PC-9 (cell line): ENCODE results near the gene KLK13. TPM values are rescaled to one million over a fixed set of nuclear protein-coding genes. Genes with fewer than 3 reads are reported as not detected.

Experiments
- BruUV-seq: library from RNA; stranded (reverse); fragments of 400-500 nt; replicated peaks from 2 replicates; lab custom pipeline; 2021; lab: Mats Ljungman, UMichigan
- CTCF ChIA-PET: fragments of 300-600 bp; sonication (Branson Sonifier 250); formaldehyde crosslinking; loops from one replicate; lab custom pipeline; 2022; ENCODE audit warnings: antibody characterized with exemption; lab: Charles Lee
- POLR2A ChIA-PET: fragments of 300-600 bp; sonication (Branson Sonifier 250); formaldehyde crosslinking; loops from one replicate; lab custom pipeline; 2022; ENCODE audit warnings: antibody characterized with exemption; ENCODE audit not compliant: unreplicated experiment; lab: Charles Lee
- DNase-seq, 2 experiments: peaks; one replicate each; pipeline versions ENCODE4 v3.0.0 to v3.0.0-alpha.2; 2015 to 2022; ENCODE audit warnings: mixed read lengths in 1 of 2
- H2AFZ ChIP-seq: fragments of 200-600 bp; sonication (generic); 2 replicates; pipeline ENCODE4 v1.8.1; 2017; ENCODE audit warnings: antibody characterized with exemption
- H3F3A ChIP-seq: fragments of 200-600 bp; sonication (generic); 2 replicates; pipeline ENCODE4 v1.8.1; 2017; ENCODE audit warnings: antibody characterized with exemption, mild to moderate bottlenecking, low read depth; ENCODE audit not compliant: insufficient read depth
- H3K27ac ChIP-seq: fragments of 200-600 bp; sonication (generic); 2 replicates; pipeline ENCODE4 v1.6.1; 2016; ENCODE audit warnings: mixed run types
- H3K27me3 ChIP-seq: fragments of 200-600 bp; sonication (generic); 2 replicates; pipeline ENCODE4 v1.6.1; 2016; ENCODE audit warnings: low read depth, mixed run types; ENCODE audit not compliant: insufficient read depth
- H3K36me3 ChIP-seq: fragments of 200-600 bp; sonication (generic); 2 replicates; pipeline ENCODE4 v1.6.1; 2016; ENCODE audit warnings: low read depth, mixed run types
- H3K4me1 ChIP-seq: fragments of 200-600 bp; sonication (generic); replicated peaks from 2 replicates; pipeline ENCODE4 v1.6.1; 2016; ENCODE audit warnings: mixed run types; ENCODE audit not compliant: insufficient read depth
- H3K4me2 ChIP-seq: fragments of 200-600 bp; sonication (generic); 2 replicates; pipeline ENCODE4 v1.6.1; 2017; ENCODE audit warnings: mixed run types
- H3K4me3 ChIP-seq: fragments of 200-600 bp; sonication (generic); 2 replicates; pipeline ENCODE4 v1.6.1; 2016; ENCODE audit warnings: mixed run types
- H3K79me2 ChIP-seq: fragments of 200-600 bp; sonication (generic); 2 replicates; pipeline ENCODE4 v1.6.1; 2017; ENCODE audit warnings: low read depth, mixed run types
- H3K9me2 ChIP-seq: fragments of 200-600 bp; sonication (generic); 2 replicates; pipeline ENCODE4 v1.8.1; 2017; ENCODE audit warnings: mild to moderate bottlenecking; ENCODE audit not compliant: insufficient read depth
- H3K9me3 ChIP-seq: fragments of 200-600 bp; sonication (generic); 2 replicates; pipeline ENCODE4 v1.8.1; 2016; ENCODE audit warnings: low read depth; ENCODE audit not compliant: insufficient read depth
- H4K20me1 ChIP-seq: fragments of 200-600 bp; sonication (generic); 2 replicates; pipeline ENCODE4 v1.8.1; 2017; ENCODE audit not compliant: insufficient read depth
- CTCF ChIP-seq: fragments of 200-600 bp; sonication (generic); conservative IDR thresholded peaks from 2 replicates; pipeline ENCODE4 v1.6.1; 2017; ENCODE audit warnings: mixed run types, antibody characterized with exemption, mild to moderate bottlenecking, moderate library complexity
- EZH2 ChIP-seq: fragments of 200-600 bp; sonication (generic); IDR thresholded peaks from 2 replicates; pipeline ENCODE4 v1.8.0; 2017; ENCODE audit warnings: antibody characterized with exemption, low read depth
- intact Hi-C: fragments of 100-400 bp; cut with micrococcal nuclease; formaldehyde crosslinking; loops from one replicate; pipeline ENCODE4 v1.10.0; 2022; ENCODE audit not compliant: unreplicated experiment
- total RNA-seq: library from RNA; stranded (reverse); gene quantifications from 2 replicates; pipeline ENCODE4 v1.2.3, GENCODE V29; 2021

Gene KLK13
- total RNA-seq, 1 experiment from 2014 or later: not detected

GRCh38 chr19:51060973-51061372, 3.9 kb downstream of the KLK13 start:
- H3K4me1 ChIP-seq: no peaks in the 10 kb centered on the region
- ChIA-PET POLR2A (no interaction called here), CTCF (no interaction called here)
- no peaks in the 10 kb centered on the region for H3K9me2 ChIP-seq
- TF ChIP-seq CTCF (no peak), EZH2 (no peak)
- no TSS peak for BruUV-seq
- peaks cover 92% of the 10 kb centered on the region for H3K27me3 ChIP-seq
- H3K9me3 ChIP-seq: no peaks in the 10 kb centered on the region
- H3K79me2 ChIP-seq: no peaks in the 10 kb centered on the region
- H4K20me1 ChIP-seq: no peaks in the 10 kb centered on the region
- no peak overlapping the region for H3K4me3 ChIP-seq
- intact Hi-C loops: no loop called here
- H3F3A ChIP-seq: no peaks in the 10 kb centered on the region
- no peak overlapping the region for H2AFZ ChIP-seq
- no peak overlapping the region for H3K4me2 ChIP-seq
- no peak for DNase-seq
- no peaks in the 10 kb centered on the region for H3K36me3 ChIP-seq
- no peak overlapping the region for H3K27ac ChIP-seq

GRCh38 chr19:51060336-51060735, 4.6 kb downstream of the KLK13 start:
- Histone ChIP-seq H3K79me2 (no peaks in the 10 kb centered on the region), H3K9me3 (no peaks in the 10 kb centered on the region), H3F3A (no peaks in the 10 kb centered on the region), H3K27me3 (peaks cover 92% of the 10 kb centered on the region), H3K9me2 (no peaks in the 10 kb centered on the region), H3K36me3 (no peaks in the 10 kb centered on the region), H3K4me3 (no peak overlapping the region), H4K20me1 (no peaks in the 10 kb centered on the region), H3K4me2 (no peak overlapping the region), H3K27ac (no peak overlapping the region), H2AFZ (no peak overlapping the region), H3K4me1 (no peaks in the 10 kb centered on the region)
- intact Hi-C loops: no loop called here
- POLR2A ChIA-PET: no interaction called here
- CTCF ChIA-PET: no interaction called here
- TF ChIP-seq EZH2 (no peak), CTCF (no peak)
- BruUV-seq: no TSS peak
- DNase-seq: no peak

GRCh38 chr19:51059715-51060114, 5.2 kb downstream of the KLK13 start:
- Histone ChIP-seq H3K9me3 (no peaks in the 10 kb centered on the region), H3K9me2 (no peaks in the 10 kb centered on the region), H2AFZ (no peak overlapping the region), H3K79me2 (no peaks in the 10 kb centered on the region), H3K27me3 (peaks cover 92% of the 10 kb centered on the region), H4K20me1 (no peaks in the 10 kb centered on the region), H3K4me2 (no peak overlapping the region), H3K36me3 (no peaks in the 10 kb centered on the region), H3K4me1 (no peaks in the 10 kb centered on the region), H3K27ac (no peak overlapping the region), H3K4me3 (no peak overlapping the region), H3F3A (no peaks in the 10 kb centered on the region)
- intact Hi-C loops: no loop called here
- BruUV-seq: no TSS peak
- ChIA-PET POLR2A (no interaction called here), CTCF (interaction anchor here (0.6 kb wide), 1 partner anchor 14 kb away, joined by 4 read pairs; no protein-coding TSS in a partner anchor)
- DNase-seq: no peak
- TF ChIP-seq EZH2 (no peak), CTCF (no peak)
